Measurements from ENCODE around the gene LILRB5. TPM values are rescaled to one million over a fixed set of nuclear protein-coding genes. Genes with fewer than 3 reads are reported as not detected.
"Not testable (repeated sequence)": the region's sequence is repeated elsewhere in the genome, so short reads cannot be mapped to it uniquely, and the experiment has no call there.

The LILRB5 gene
- total RNA-seq, 4 donors from 2014 or later = 0.70 to 5.9 (median 3.3) TPM

- TF ChIP-seq POLR2A (IDR thresholded peaks at IDR 0.05) (no peak), CTCF (IDR thresholded peaks at IDR 0.05 in 4 of 5, conservative IDR thresholded peaks at IDR 0.05 in 1 of 5) (no peak)
- no peak for DNase-seq
- Histone ChIP-seq H3K27ac (no peak overlapping the region), H3K27me3 (peaks cover 0 to 5% (median 0%) of the 10 kb centered on the region in 3 donors), H3K36me3 (no peaks in the 10 kb centered on the region), H3K9me3 (no peaks in the 10 kb centered on the region), H3K4me3 (no peak overlapping the region), H3K4me1 (no peaks in the 10 kb centered on the region)
- intact Hi-C loops (cut with DNase I; ENCODE audit: low total_unique reads) = loop anchor here (5.0 kb wide), 1 partner anchor 304 kb away; no protein-coding TSS in a partner anchor
- in situ Hi-C loops (cut with MboI; ENCODE audit: low sequenced_read_pairs in 4 of 4) = loop anchor here in 1 of 4 donors (5.0 kb wide), 1 partner anchor 304 kb away; no protein-coding TSS in a partner anchor
- ATAC-seq = no peak
Observed at GRCh38 chr19:54282686-54283470, 25.8 kb upstream of the LILRB5 start.

GRCh38 chr19:54281729-54282075, 24.6 kb upstream of the LILRB5 start:
- not testable (repeated sequence) for H3K4me3 ChIP-seq, ATAC-seq, H3K9me3 ChIP-seq, H3K27me3 ChIP-seq, H3K36me3 ChIP-seq, H3K4me1 ChIP-seq, H3K27ac ChIP-seq, DNase-seq
- in situ Hi-C loops (cut with MboI; ENCODE audit: low sequenced_read_pairs in 4 of 4) (loop anchor here in 1 of 4 donors (5.0 kb wide), 1 partner anchor 306 kb away; no protein-coding TSS in a partner anchor), intact Hi-C loops (cut with DNase I; ENCODE audit: low total_unique reads) (loop anchor here (5.0 kb wide), 1 partner anchor 306 kb away; no protein-coding TSS in a partner anchor)

DNA sequence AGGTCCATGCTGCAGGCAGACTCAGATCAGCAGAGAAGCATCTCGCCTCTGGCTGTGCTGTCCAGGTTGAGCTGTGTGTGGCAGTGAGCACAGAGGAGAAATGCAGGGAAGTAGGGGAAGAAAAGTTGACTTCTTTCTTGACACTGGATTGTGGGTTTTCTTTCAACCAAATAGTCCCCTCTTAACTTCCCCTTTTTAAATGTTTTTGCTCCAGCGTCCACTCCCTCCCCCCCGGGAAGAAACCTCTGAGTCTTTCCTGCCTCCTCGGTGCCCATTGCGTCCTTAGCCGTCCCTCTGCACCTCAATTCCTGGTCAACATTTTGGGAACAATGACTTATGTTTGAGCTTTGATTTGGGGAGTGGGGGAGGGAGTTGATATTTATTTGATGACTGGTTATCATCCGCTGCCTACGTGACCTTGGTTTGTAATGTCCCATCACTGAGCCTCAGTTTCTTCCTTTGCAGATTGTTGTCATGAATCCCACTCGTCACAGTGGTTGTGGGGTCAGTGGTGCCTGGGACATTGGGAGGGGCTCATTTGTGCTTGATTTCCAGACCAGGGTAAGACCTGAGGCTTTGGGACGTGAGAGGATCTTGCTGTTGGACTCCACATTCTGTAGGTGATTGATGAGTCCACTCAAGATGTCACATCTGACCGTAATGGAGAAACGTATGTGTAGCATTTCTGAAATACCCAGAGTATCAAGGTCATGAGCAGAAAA, 24.1 kb upstream of the LILRB5 start, which contains the start of gene LILRB2:
Gene LILRB2 (minus strand): TSS at position 104 of the 722 bp plus-strand sequence. CDS start 614 bp downstream, outside the sequence.
- Histone ChIP-seq H3K36me3 (no peaks in the 10 kb centered on the region), H3K4me1 (no peaks in the 10 kb centered on the region), H3K4me3 (no peak within 1 kb of the TSS), H3K27ac (no peak within 1 kb of the TSS), H3K27me3 (peaks cover 0 to 5% (median 0%) of the 10 kb centered on the region in 3 donors), H3K9me3 (no peaks in the 10 kb centered on the region)
- TF ChIP-seq CTCF (IDR thresholded peaks at IDR 0.05 in 4 of 5, conservative IDR thresholded peaks at IDR 0.05 in 1 of 5) (no peak), POLR2A (IDR thresholded peaks at IDR 0.05) (no peak)
- in situ Hi-C loops (cut with MboI; ENCODE audit: low sequenced_read_pairs in 4 of 4) = loop anchor here in 1 of 4 donors (5.0 kb wide), 1 partner anchor 306 kb away; no protein-coding TSS in a partner anchor
- ATAC-seq (no peak), DNase-seq (no peak)
- intact Hi-C loops (cut with DNase I; ENCODE audit: low total_unique reads) = loop anchor here (5.0 kb wide), 1 partner anchor 306 kb away; no protein-coding TSS in a partner anchor

- H3K4me1 ChIP-seq, H3K36me3 ChIP-seq, H3K4me3 ChIP-seq, DNase-seq, ATAC-seq, H3K9me3 ChIP-seq, H3K27me3 ChIP-seq, H3K27ac ChIP-seq: not testable (repeated sequence)
- in situ Hi-C loops (cut with MboI; ENCODE audit: low sequenced_read_pairs in 4 of 4) (loop anchor here in 1 of 4 donors (5.0 kb wide), 1 partner anchor 307 kb away; no protein-coding TSS in a partner anchor), intact Hi-C loops (cut with DNase I; ENCODE audit: low total_unique reads) (loop anchor here (5.0 kb wide), 1 partner anchor 307 kb away; no protein-coding TSS in a partner anchor)
Observed at GRCh38 chr19:54280441-54280840, 23.4 kb upstream of the LILRB5 start.

DNA sequence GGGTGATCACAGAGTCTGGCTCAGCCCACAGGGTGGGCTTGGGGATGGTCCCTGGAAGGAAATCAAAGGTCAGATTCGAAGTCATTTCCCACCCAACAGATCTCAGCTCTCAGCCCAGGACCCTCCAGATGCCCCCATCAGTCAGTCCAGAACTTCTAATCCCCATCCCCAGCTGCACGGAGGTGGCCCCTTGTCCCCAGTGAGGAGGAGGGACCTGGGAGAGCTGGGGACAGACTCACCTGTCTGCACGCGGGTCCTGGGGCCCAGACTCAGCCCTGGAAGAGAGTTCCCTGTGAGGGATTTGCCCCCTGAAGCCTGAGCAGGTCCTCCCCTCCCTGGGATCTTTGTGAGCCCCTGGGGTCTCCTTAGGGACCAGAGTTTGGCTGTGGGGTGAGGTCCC, 23.0 kb upstream of the LILRB5 start:
- in situ Hi-C loops (cut with MboI; ENCODE audit: low sequenced_read_pairs in 4 of 4) (loop anchor here in 1 of 4 donors (5.0 kb wide), 1 partner anchor 307 kb away; no protein-coding TSS in a partner anchor), intact Hi-C loops (cut with DNase I; ENCODE audit: low total_unique reads) (loop anchor here (5.0 kb wide), 1 partner anchor 307 kb away; no protein-coding TSS in a partner anchor)
- H3K4me3 ChIP-seq, DNase-seq, H3K9me3 ChIP-seq, H3K27me3 ChIP-seq, H3K27ac ChIP-seq, H3K36me3 ChIP-seq, H3K4me1 ChIP-seq, ATAC-seq: not testable (repeated sequence)
